Pancreas (tissue), 10 donors: ENCODE measurements around the gene PLCXD3. TPM values are rescaled to one million over a fixed set of nuclear protein-coding genes. Genes with fewer than 3 reads are reported as not detected.

ENCODE experiments used
- ATAC-seq, 4 donors: fragments of 200-7000 bp; cut with Tn5 transposase; one replicate each; pipeline versions ENCODE4 v1.8.0 to v1.9.1; 2020; ENCODE audit warnings: mild to moderate bottlenecking in 4 of 4, moderate library complexity in 4 of 4
- DNase-seq, 6 donors: peaks; one replicate each; pipeline ENCODE4 v3.0.0-alpha.2; 2020
- FAIRE-seq: peaks from 2 replicates; lab custom pipeline; 2012; peaks lifted over from hg19 to GRCh38; lab: Jason Lieb, UNC
- H3K27ac ChIP-seq, 4 donors: fragments of 200-600 bp; sonication (generic); 1 replicate in 3 of 4; 2 replicates in 1 of 4; pipeline versions ENCODE4 v1.5.0 to v1.8.0; 2020
- H3K27me3 ChIP-seq, 4 donors: fragments of 200-600 bp; one replicate each; pipeline ENCODE4 v1.8.0; 2021
- H3K36me3 ChIP-seq, 3 donors: fragments of 200-600 bp; sonication (generic) in 1 of 3; one replicate each; pipeline versions ENCODE4 v1.5.0 to v1.8.0; 2020 to 2021
- H3K4me1 ChIP-seq, 3 donors: fragments of 200-600 bp; one replicate each; pipeline ENCODE4 v1.8.0; 2021
- H3K4me3 ChIP-seq, 4 donors: fragments of 200-600 bp; sonication (generic) in 2 of 4; one replicate each; pipeline versions ENCODE4 v1.5.0 to v1.8.0; 2020 to 2021
- H3K9me3 ChIP-seq, 4 donors: fragments of 200-600 bp; one replicate each; pipeline ENCODE4 v1.8.0; 2021
- CTCF ChIP-seq, 4 donors: fragments of 200-600 bp; sonication (generic) in 3 of 4; IDR thresholded peaks; one replicate each; pipeline versions ENCODE4 v1.5.0 to v1.8.0; 2021; ENCODE audit warnings: antibody characterized with exemption in 4 of 4
- WGBS, 2 donors: extraction: QIAGEN DNeasy Blood & Tissue Kit; methylation state at CpG; one replicate each; pipeline ENCODE4 v1.1.7; 2013; 5-methylcytosine and 5-hydroxymethylcytosine counted together
- intact Hi-C, 3 donors: fragments of 100-400 bp; cut with DNase I; formaldehyde crosslinking; loops; one replicate each; pipeline versions ENCODE4 v1.11.1 to v1.14.2; 2022
- polyA plus RNA-seq, 2 donors: library from polyadenylated mRNA; stranded (reverse); fragments of 200-250 nt; gene quantifications; one replicate each; pipeline ENCODE4 v1.2.3, GENCODE V29; 2013
- total RNA-seq, 6 donors: library from RNA; stranded (reverse); fragmentation: NEBNext Ultra II Directional in 4 of 6; extraction: Animal tissue kit (Norgen Biotek cat#: 25700) in 4 of 6; gene quantifications; one replicate each; pipeline versions ENCODE4 v1.2.1 to v1.2.4, GENCODE V29; 2021 to 2023
- donor health status: healthy with polysubstance abuse.
- donor health status: DM: no; HTN: no; CAD: no; lungs with moderate emphysema.
- donor health status: DM: no; HTN: no; CAD: no.
- donor health status: control.
- donor health status: control.
- donor health status: Bipolar disorder and iron deficiency.
- donor health status: DM: yes; HTN: yes; CAD: no.
- donor health status: DM: no; HTN: no; CAD: no.
- donor health status: DM: no; HTN: no; CAD: no.
- donor health status: DM: yes; HTN: yes; CAD: no.

PLCXD3 gene
- total and polyA plus RNA-seq, 8 donors = 0.79 to 14.2 (median 3.0) TPM

- Histone ChIP-seq H3K9me3 (no peaks in the 10 kb centered on the region), H3K27ac (no peak overlapping the region), H3K4me3 (no peak overlapping the region), H3K36me3 (no peaks in the 10 kb centered on the region), H3K4me1 (no peaks in the 10 kb centered on the region), H3K27me3 (no peaks in the 10 kb centered on the region)
- WGBS, 2 donors = 66 to 77% methylated on average over 2 of the region's 2 CpGs
- no peak for TF ChIP-seq CTCF (IDR thresholded peaks at IDR 0.05)
- no peak for ATAC-seq
- no peak for DNase-seq
- intact Hi-C loops = no loop called here
- no peak for FAIRE-seq
Observed at GRCh38 chr5:41399839-41400238, 110.6 kb downstream of the PLCXD3 start.

GRCh38 chr5:41392016-41392415 lies 118.4 kb downstream of the PLCXD3 start:
- no peak for FAIRE-seq
- no peak for ATAC-seq

GRCh38 chr5:41374631-41375030 lies 135.8 kb downstream of the PLCXD3 start:
- intact Hi-C loops = no loop called here
- ATAC-seq = no peak

More at GRCh38 chr5:41392016-41392415, 118.4 kb downstream of the PLCXD3 start:
- WGBS, 2 donors = 95% methylated on average over 1 of the region's 1 CpG
- Histone ChIP-seq H3K27ac (no peak overlapping the region), H3K4me1 (no peaks in the 10 kb centered on the region), H3K36me3 (no peaks in the 10 kb centered on the region), H3K9me3 (no peaks in the 10 kb centered on the region), H3K4me3 (no peak overlapping the region), H3K27me3 (no peaks in the 10 kb centered on the region)
- intact Hi-C loops = no loop called here
- no peak for DNase-seq
- TF ChIP-seq CTCF (IDR thresholded peaks at IDR 0.05) = no peak

GRCh38 chr5:41373230-41373629 lies 137.2 kb downstream of the PLCXD3 start:
- Histone ChIP-seq H3K27ac (no peak overlapping the region), H3K4me3 (no peak overlapping the region), H3K9me3 (no peaks in the 10 kb centered on the region), H3K27me3 (no peaks in the 10 kb centered on the region), H3K4me1 (no peaks in the 10 kb centered on the region), H3K36me3 (no peaks in the 10 kb centered on the region)
- WGBS, 2 donors = 80 to 84% methylated on average over 5 of the region's 5 CpGs
- no peak for TF ChIP-seq CTCF (IDR thresholded peaks at IDR 0.05)
- intact Hi-C loops = no loop called here
- no peak for FAIRE-seq
- ATAC-seq = no peak
- no peak for DNase-seq

More at GRCh38 chr5:41374631-41375030, 135.8 kb downstream of the PLCXD3 start:
- DNase-seq (no peak), FAIRE-seq (no peak)
- Histone ChIP-seq H3K4me3 (no peak overlapping the region), H3K9me3 (no peaks in the 10 kb centered on the region), H3K27me3 (no peaks in the 10 kb centered on the region), H3K4me1 (no peaks in the 10 kb centered on the region), H3K36me3 (no peaks in the 10 kb centered on the region), H3K27ac (no peak overlapping the region)
- no peak for TF ChIP-seq CTCF (IDR thresholded peaks at IDR 0.05)
- WGBS, 2 donors = 78 to 87% methylated on average over 2 of the region's 2 CpGs

- H3K27me3 ChIP-seq = no peaks in the 10 kb centered on the region
- intact Hi-C loops = no loop called here
- H3K36me3 ChIP-seq = no peaks in the 10 kb centered on the region
- no peaks in the 10 kb centered on the region for H3K9me3 ChIP-seq
- ATAC-seq (peak in 1 of 4 donors; percentile 47), FAIRE-seq (no peak), DNase-seq (no peak)
- H3K4me1 ChIP-seq = no peaks in the 10 kb centered on the region
- 32% methylated on average over 2 of the region's 2 CpGs for WGBS, 2 donors
- no peak overlapping the region for H3K4me3 ChIP-seq
- no peak overlapping the region for H3K27ac ChIP-seq
- no peak for TF ChIP-seq CTCF (IDR thresholded peaks at IDR 0.05)
Observed at GRCh38 chr5:41371738-41372137, 138.7 kb downstream of the PLCXD3 start.
